ENCODE measurements around the gene RGS2.

RGS2 gene

GRCh38 chr1:192807211-192808162, 1.4 kb upstream of the RGS2 start:
- H3K9ac ChIP-seq = peak overlapping the region; percentile 79
- H4K20me1 ChIP-seq = no peaks in the 10 kb centered on the region
- H3K9me3 ChIP-seq = no peaks in the 10 kb centered on the region
- no peaks in the 10 kb centered on the region for H3K27me3 ChIP-seq
- H3K4me1 ChIP-seq = peaks cover 38% of the 10 kb centered on the region
- peak overlapping the region; percentile 76 for H3K4me3 ChIP-seq
- H3K4me2 ChIP-seq = peak overlapping the region; percentile 96
- 0 out of 2 replicates have a peak, but pooled peaks cover 5% of the 10 kb centered on the region for H3K36me3 ChIP-seq
- H3K27ac ChIP-seq = no peak overlapping the region
- no peak for TF ChIP-seq Cebpa-rat (IDR thresholded peaks at IDR 0.05)

GRCh38 chr1:192808163-192808517, 699 bp upstream of the RGS2 start:
- Histone ChIP-seq H3K27me3 (no peaks in the 10 kb centered on the region), H3K9ac (peak overlapping the region; percentile 79), H3K4me1 (peaks cover 38% of the 10 kb centered on the region), H3K9me3 (no peaks in the 10 kb centered on the region), H3K4me2 (peak overlapping the region; percentile 96), H3K27ac (peak overlapping the region; percentile 76), H3K4me3 (peak overlapping the region; percentile 76), H4K20me1 (no peaks in the 10 kb centered on the region), H3K36me3 (0 out of 2 replicates have a peak, but pooled peaks cover 5% of the 10 kb centered on the region)
- no peak for TF ChIP-seq Cebpa-rat (IDR thresholded peaks at IDR 0.05)

- no peak for TF ChIP-seq Cebpa-rat (IDR thresholded peaks at IDR 0.05)
- no peaks in the 10 kb centered on the region for H4K20me1 ChIP-seq
- no peaks in the 10 kb centered on the region for H3K9me3 ChIP-seq
- H3K27ac ChIP-seq = 0 out of 2 replicates have a peak overlapping the region, but pooled peaks have one; percentile 42
- peaks cover 38% of the 10 kb centered on the region for H3K4me1 ChIP-seq
- H3K27me3 ChIP-seq = no peaks in the 10 kb centered on the region
- H3K4me3 ChIP-seq = peak overlapping the region; percentile 76
- peak overlapping the region; percentile 79 for H3K9ac ChIP-seq
- 0 out of 2 replicates have a peak, but pooled peaks cover 5% of the 10 kb centered on the region for H3K36me3 ChIP-seq
- peak overlapping the region; percentile 96 for H3K4me2 ChIP-seq
These were observed 741 bp downstream of the RGS2 start for GRCh38 chr1:192809307-192810252.

- TF ChIP-seq Cebpa-rat (IDR thresholded peaks at IDR 0.05) = no peak
- H4K20me1 ChIP-seq = no peaks in the 10 kb centered on the region
- no peaks in the 10 kb centered on the region for H3K27me3 ChIP-seq
- H3K36me3 ChIP-seq = 0 out of 2 replicates have a peak, but pooled peaks cover 5% of the 10 kb centered on the region
- no peaks in the 10 kb centered on the region for H3K9me3 ChIP-seq
- H3K9ac ChIP-seq = 0 out of 2 replicates have a peak overlapping the region, but pooled peaks have one; percentile 79
- no peak overlapping the region for H3K27ac ChIP-seq
- peaks cover 38% of the 10 kb centered on the region for H3K4me1 ChIP-seq
- H3K4me3 ChIP-seq = peak overlapping the region; percentile 76
- H3K4me2 ChIP-seq = peak overlapping the region; percentile 96
These were observed 1.5 kb downstream of the RGS2 start for GRCh38 chr1:192810253-192810880.

- Histone ChIP-seq H3K4me1 (peaks cover 38% of the 10 kb centered on the region), H3K36me3 (0 out of 2 replicates have a peak, but pooled peaks cover 5% of the 10 kb centered on the region), H3K27me3 (no peaks in the 10 kb centered on the region), H4K20me1 (no peaks in the 10 kb centered on the region), H3K9me3 (no peaks in the 10 kb centered on the region), H3K4me2 (peak overlapping the region; percentile 96), H3K9ac (no peak overlapping the region), H3K4me3 (no peak overlapping the region), H3K27ac (no peak overlapping the region)
- no peak for TF ChIP-seq Cebpa-rat (IDR thresholded peaks at IDR 0.05)
These were observed 2.2 kb downstream of the RGS2 start for GRCh38 chr1:192811006-192811405.

GRCh38 chr1:192811594-192812239, 2.9 kb downstream of the RGS2 start:
- Histone ChIP-seq H3K9ac (no peak overlapping the region), H4K20me1 (no peaks in the 10 kb centered on the region), H3K27ac (no peak overlapping the region), H3K4me1 (peaks cover 38% of the 10 kb centered on the region), H3K4me2 (peak overlapping the region; percentile 96; the same call in 1 of the 2 replicates), H3K36me3 (0 out of 2 replicates have a peak, but pooled peaks cover 5% of the 10 kb centered on the region), H3K4me3 (no peak overlapping the region), H3K27me3 (no peaks in the 10 kb centered on the region), H3K9me3 (no peaks in the 10 kb centered on the region)
- no peak for TF ChIP-seq Cebpa-rat (IDR thresholded peaks at IDR 0.05)

- Histone ChIP-seq H3K4me2 (no peak overlapping the region), H3K36me3 (0 out of 2 replicates have a peak, but pooled peaks cover 5% of the 10 kb centered on the region), H4K20me1 (no peaks in the 10 kb centered on the region), H3K27ac (no peak overlapping the region), H3K9ac (no peak overlapping the region), H3K9me3 (no peaks in the 10 kb centered on the region), H3K27me3 (no peaks in the 10 kb centered on the region), H3K4me1 (peaks cover 35% of the 10 kb centered on the region), H3K4me3 (no peak overlapping the region)
- no peak for TF ChIP-seq Cebpa-rat (IDR thresholded peaks at IDR 0.05)
These were observed 3.8 kb downstream of the RGS2 start for GRCh38 chr1:192812420-192813209.

GRCh38 chr1:192814805-192815204, 6.0 kb downstream of the RGS2 start:
- Histone ChIP-seq H3K27ac (no peak overlapping the region), H3K36me3 (0 out of 2 replicates have a peak, but pooled peaks cover 5% of the 10 kb centered on the region), H3K4me2 (no peak overlapping the region), H3K9me3 (no peaks in the 10 kb centered on the region), H4K20me1 (no peaks in the 10 kb centered on the region), H3K4me3 (no peak overlapping the region), H3K27me3 (no peaks in the 10 kb centered on the region), H3K4me1 (peaks cover 23% of the 10 kb centered on the region), H3K9ac (no peak overlapping the region)
- no peak for TF ChIP-seq Cebpa-rat (IDR thresholded peaks at IDR 0.05)
